HG03520 (cell line): ENCODE data around the gene ARTN.

Experiments
- ATAC-seq: cut with Tn5 transposase; IDR thresholded peaks from one replicate; pipeline ENCODE4 v1.9.1; 2021; ENCODE audit warnings: mild to moderate bottlenecking, moderate library complexity; ENCODE audit not compliant: unreplicated experiment

The ARTN gene

DNA sequence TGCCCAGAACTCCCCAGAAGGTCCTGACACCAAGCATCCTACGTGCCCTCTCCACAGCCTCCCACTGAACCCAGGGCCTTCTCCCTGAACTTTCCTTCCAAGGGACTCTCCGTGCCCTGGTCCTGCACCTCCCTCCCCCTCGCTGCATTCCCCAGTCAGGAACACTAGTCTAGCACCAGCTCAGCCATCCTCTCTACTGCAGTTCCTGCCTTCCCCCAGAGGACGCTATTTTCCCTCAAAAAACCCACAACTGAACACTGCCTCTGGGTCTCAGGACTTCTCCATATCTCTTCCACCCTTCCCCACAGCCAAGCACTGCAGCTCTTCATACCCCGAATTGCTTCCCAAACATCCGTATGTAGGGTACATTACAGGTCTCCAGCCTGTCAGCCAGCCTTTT, 12.6 kb upstream of the ARTN start:
- no peak for ATAC-seq

DNA sequence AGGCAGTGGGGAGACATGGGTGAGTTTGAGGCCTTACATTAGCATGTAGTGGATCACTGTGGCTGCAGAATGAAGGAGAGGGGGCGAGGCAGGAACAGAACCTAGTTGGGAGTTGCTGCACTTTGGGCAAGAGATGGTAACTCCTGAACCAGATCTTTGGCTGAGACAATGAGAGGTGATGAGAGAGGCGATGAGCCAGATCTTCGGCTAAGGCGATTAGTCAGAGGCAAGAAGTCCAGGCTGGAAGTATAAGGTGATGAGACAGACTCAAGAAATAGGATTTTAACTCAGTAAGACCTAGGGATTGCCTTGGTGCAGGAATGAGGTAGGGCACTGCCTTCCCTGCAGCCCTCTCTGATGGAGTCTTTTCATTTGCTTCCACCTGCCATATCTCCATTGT, 9.1 kb upstream of the ARTN start:
- ATAC-seq: no peak

DNA sequence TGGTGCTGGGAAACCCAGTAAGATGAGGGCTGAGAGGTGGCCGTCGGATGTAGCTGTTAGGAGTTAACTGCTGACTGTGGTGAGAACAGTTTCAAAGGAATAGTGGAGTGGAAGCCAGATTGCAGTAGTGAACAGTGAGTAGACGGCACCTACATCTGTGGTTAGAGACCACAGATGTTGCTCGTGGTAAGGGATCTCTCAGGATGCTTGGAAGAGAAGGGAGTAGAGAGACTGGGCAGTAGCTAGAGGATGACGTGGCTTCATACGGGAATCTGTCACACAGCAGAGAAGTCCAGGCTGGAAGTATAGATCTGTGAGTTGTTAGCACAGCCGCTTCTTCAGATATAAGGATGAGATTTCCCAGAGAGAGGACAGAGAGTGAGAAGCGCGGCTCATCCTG, 7.8 kb upstream of the ARTN start:
- no peak for ATAC-seq

DNA sequence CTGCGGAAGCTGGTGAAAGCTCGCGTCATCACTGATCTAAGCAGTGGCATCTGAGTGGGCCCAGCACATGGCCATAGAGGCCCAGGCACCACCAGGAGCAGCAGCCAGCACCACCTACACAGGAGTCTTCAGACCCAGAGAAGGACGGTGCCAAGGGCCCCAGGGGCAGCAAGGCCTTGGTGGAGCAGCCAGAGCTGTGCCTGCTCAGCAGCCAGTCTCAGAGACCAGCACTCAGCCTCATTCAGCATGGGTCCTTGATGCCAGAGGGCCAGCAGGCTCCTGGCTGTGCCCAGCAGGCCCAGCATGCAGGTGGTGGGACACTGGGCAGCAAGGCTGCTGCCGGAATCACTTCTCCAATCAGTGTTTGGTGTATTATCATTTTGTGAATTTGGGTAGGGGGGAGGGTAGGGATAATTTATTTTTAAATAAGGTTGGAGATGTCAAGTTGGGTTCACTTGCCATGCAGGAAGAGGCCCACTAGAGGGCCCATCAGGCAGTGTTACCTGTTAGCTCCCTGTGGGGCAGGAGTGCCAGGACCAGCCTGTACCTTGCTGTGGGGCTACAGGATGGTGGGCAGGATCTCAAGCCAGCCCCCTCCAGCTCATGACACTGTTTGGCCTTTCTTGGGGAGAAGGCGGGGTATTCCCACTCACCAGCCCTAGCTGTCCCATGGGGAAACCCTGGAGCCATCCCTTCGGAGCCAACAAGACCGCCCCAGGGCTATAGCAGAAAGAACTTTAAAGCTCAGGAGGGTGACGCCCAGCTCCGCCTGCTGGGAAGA, 3.2 kb upstream of the ARTN start:
- ATAC-seq: no peak

DNA sequence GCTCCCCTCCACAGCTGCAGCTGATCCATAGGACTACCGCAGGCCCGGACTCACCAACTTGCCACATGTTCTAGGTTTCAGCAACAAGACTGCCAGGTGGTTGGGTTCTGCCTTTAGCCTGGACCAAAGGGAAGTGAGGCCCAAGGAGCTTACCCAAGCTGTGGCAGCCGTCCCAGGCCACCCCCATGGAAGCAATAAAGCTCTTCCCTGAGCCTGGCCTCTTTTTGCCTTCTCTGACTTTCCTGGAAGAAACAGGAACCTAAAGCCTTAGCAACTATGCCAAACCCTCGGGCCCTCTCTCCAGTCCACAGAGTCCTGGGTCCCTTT, 2.7 kb upstream of the ARTN start:
- no peak for ATAC-seq

DNA sequence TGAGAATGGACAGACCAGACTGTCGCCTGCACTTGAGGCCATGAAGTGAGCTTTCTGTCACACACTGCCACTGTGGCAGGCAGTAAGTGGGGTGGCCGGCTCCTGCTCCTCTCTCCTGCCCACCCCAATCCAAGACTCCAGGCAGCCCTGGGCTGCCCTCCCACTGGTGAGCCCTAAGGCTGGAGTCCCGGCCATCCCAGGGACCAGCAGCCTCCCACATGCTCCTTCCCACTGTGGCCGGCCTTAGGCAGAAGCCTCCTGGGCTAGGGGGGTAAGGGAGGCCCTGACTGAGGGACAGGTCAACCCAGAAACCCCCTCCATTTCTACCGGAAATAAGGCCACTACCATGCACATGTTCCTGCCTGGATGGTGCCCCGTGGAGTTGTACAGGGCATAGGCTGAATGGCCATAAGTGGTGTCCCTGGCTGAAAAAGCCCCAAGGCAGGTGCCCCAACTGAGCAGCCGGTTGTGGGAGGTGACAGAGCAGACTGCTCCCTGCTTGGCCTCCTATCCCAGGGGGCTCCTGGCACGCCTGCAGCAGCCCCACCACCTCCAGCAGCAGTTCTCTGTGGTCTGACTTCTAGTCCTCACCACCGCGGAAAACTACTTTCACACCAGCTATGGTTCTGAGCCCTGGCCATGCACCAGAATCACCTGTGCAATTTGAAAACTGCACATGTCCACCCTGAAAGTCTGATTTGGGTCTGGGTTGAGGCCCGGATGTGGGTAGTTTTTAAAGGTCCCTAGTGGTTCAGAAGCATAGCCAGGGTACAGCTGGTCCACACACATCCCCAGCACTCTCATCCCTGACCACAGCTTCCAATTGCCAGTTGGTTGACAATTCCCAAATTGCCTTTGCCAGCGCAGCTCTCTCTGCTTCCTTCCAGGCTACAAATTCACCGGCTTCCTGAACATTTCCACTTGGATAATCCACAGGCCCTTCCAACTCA, 1.6 kb upstream of the ARTN start:
- ATAC-seq: no peak

DNA sequence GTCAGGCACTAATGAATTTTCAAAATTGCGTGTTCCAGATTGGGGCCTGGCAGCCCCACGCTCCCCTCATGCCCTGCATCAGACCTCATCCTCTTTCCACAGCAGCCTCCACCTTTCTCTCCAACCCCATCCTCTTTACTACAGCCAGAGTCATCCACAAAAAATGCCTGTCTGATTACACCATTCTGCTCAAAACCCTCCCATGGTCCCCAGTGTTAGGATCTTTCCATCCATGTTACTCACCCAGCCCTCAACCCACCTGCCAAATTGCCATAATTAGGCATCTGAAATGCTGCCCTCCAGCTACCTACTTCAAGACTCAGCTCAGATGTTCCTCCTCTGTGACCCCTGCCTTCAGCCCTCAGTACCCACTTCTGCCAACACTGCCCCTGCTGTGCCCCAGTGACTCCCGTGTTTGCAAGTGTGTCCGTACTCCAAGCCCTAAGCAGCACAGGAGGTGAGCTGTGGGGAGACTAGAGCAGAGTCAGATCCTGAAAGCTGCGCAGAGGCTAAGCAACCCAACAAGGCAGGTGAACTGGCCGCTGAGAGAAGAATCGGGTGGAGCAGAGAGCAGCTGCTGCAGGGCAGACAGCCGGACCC, 715 bp upstream of the ARTN start:
- no peak for ATAC-seq

DNA sequence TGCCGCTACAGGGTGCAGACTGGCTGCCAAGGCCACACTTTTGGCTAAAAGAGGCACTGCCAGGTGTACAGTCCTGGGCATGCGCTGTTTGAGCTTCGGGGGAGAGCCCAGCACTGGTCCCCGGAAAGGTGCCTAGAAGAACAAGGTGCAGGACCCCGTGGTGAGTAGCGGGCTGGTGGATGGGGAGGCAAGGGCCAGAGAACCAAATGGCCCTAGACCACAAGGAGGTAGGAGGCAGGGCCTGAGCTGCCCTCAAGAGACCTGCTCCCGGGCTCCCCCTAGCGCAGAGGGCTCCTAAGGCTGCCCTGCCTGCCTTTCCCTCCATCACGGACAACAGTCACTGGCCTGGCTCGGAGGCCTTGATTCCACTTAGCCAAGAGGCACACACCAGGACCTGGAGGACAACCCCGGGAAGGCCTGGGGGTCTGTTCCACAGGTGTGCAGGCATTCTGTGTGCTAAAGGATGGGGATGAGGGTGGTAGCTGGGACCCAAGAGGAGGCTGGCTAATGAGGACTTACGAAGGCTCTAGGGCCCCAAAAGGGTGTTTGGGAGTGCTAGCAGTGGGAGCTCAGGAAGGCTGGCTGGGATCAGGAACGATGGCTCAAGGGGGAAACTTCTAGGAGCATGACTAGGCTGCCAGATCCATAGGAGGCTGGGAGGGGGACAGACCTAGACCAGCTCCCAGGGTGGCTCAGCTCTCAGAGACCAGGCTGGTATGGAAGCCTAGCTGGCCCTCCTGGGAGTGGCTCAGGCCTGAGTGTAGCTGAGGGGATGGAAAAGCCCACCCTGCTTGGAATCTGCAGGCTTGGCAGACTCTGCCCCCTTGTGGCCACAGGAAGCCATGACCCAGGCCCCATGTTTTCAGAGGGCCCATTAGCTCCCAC, 742 bp downstream of the ARTN start:
- ATAC-seq: no peak

DNA sequence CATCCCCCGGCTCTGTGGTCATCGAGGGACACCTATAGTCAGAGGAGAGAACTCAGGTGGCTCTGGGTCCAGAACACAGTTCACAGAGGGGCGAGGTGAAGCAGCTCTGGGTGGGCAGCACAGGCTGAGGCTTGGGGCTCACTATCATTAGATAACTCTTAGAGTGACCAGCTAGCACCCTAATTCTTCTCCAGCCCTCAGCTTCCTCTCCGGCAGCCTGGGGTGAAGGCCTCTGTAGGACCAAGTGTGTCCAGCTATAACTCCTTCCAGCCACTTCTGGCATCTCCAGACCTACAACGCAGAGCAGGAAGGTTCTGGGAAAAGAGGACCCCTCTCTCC, 1.4 kb downstream of the ARTN start:
- ATAC-seq: no peak

DNA sequence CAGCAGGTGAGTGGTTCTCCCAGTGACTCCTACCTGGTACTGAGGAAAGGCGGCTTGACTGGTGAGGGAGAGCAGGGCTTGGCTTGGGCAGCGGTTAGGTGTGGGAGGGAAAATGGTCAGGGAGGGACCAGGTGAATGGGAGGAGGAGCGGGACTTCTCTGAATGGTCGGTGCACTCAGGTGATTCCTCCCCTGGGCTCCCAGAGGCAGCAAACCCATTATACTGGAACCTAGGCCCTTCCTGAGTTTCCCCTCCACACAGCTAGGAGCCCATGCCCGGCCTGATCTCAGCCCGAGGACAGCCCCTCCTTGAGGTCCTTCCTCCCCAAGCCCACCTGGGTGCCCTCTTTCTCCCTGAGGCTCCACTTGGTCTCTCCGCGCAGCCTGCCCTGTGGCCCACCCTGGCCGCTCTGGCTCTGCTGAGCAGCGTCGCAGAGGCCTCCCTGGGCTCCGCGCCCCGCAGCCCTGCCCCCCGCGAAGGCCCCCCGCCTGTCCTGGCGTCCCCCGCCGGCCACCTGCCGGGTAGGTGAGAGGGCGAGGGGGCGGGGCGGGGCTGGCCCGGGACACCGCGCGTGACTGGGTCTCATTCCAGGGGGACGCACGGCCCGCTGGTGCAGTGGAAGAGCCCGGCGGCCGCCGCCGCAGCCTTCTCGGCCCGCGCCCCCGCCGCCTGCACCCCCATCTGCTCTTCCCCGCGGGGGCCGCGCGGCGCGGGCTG, 2.3 kb downstream of the ARTN start:
- no peak for ATAC-seq

DNA sequence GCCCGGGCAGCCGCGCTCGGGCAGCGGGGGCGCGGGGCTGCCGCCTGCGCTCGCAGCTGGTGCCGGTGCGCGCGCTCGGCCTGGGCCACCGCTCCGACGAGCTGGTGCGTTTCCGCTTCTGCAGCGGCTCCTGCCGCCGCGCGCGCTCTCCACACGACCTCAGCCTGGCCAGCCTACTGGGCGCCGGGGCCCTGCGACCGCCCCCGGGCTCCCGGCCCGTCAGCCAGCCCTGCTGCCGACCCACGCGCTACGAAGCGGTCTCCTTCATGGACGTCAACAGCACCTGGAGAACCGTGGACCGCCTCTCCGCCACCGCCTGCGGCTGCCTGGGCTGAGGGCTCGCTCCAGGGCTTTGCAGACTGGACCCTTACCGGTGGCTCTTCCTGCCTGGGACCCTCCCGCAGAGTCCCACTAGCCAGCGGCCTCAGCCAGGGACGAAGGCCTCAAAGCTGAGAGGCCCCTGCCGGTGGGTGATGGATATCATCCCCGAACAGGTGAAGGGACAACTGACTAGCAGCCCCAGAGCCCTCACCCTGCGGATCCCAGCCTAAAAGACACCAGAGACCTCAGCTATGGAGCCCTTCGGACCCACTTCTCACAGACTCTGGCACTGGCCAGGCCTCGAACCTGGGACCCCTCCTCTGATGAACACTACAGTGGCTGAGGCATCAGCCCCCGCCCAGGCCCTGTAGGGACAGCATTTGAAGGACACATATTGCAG, 3.0 kb downstream of the ARTN start:
- no peak for ATAC-seq

DNA sequence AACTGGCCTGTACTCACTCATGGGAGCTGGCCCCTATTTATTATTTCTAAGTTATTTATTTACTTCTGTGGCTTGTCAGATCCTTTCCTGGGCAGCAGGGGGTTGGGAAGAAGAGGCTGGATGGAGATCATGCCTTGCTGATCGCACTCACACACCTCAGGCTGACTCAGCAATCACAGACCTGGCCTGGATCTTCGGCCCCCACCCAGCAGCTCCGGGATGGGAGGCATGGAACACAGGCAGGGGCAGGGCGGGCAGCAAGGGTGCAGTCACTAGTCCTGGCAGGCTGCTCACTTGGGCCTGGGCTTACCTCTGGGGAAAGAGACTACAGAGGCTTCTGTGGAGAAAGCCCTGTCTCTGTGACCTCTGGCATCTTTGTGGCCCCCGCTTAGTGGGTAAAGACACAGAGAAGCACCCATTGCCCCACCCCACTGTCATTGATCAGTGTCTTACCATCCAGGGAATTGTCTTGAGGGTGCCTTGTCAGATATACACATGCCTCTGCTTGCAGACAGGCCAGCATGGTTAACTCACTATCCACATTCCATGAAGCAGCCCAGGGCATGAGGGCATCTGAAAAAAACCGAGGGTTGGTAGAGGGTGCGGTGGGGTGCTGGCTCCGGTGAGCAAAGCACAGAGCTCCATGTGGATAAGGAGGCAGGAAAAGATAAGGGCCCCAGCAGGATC, 3.7 kb downstream of the ARTN start:
- ATAC-seq: no peak

DNA sequence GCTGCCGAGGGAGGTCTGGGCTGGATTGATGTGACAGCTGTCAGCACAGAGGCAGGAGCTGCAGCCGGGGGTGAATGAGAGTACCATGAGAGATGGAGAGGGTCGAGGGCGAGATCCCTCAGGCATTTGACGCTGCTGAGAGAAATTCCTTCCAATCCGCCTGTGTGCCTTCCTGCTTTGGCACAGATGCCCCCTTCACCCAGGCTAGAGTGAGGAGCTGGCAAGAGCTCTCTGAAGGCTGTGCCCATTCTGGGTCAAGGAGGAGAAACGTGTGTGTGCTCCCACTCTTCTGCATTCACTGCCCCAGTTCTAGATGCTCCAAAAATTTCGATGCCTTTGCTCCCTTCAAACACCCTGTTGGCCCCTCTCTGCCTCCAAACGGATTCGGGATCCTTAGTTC, 4.8 kb downstream of the ARTN start:
- no peak for ATAC-seq

DNA sequence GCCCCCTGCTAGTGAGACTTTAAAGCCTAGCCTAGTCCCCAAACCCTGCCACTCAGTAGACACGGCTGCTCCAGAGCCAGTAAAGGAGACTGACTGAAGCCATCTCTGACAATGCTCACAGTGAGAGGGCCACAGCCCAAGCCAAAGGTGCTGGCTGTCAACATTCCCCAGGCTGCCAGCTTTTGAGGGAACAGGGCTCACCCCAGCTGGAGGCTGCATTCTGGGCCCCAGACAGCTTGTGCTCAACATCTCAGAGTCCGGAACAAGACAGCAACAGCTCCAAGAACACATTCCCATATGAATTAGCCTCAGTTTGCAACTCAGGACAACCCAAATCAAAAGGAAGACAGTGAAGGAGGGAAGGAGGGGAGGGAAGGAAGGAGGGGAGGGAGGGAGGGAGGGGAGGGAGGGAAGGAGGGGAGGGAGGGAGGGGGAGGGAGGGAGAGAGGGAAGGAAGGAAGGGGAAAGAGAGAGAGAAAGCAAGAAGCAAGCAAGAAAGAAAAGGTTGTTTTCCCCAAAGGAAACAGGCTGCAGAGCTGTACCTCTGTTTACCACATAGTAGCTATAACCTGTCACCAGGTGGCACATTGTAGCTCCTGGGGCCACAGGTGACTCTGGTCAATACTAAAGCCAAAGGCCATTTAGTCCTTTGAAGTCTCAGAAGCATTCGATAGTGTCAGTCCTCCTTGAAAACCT, 5.4 kb downstream of the ARTN start:
- no peak for ATAC-seq

DNA sequence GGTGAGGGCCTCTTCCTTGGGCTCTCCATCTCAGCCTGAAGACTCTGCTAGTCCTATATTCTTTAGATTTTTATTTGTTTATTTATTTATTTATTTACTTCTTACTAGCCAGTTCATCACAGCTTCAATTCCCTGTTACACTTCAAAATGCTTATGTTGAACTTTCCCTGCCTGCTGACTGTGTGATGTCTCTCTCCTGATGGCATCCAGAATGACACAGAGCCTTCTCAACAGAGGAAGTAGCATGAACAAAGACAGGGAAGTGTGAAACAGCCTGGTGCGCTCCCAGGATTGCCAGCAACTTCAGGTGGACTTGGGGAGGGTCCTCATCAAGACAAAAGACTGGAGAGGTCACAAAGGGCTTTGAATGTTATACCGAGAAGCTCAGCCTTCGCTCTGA, 8.8 kb downstream of the ARTN start:
- no peak for ATAC-seq

DNA sequence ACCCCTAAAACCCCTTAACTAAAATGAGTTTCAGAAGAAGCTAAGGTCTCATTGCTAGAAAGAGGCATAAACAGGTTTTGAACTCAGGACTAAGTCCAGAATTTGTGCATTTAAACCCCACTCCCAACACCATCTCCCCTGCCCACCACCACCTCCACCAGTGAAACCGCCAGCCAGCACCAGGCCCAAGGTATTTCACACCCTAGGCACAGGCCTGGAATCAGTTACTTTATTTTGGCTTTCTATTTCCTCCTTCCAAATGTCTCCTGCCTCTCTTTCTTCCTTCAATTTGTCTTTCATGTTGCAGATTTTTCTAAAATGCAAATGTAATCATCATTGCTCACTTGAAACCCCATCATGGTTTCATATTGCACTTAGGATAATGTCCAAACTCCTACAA, 11.3 kb downstream of the ARTN start:
- no peak for ATAC-seq

DNA sequence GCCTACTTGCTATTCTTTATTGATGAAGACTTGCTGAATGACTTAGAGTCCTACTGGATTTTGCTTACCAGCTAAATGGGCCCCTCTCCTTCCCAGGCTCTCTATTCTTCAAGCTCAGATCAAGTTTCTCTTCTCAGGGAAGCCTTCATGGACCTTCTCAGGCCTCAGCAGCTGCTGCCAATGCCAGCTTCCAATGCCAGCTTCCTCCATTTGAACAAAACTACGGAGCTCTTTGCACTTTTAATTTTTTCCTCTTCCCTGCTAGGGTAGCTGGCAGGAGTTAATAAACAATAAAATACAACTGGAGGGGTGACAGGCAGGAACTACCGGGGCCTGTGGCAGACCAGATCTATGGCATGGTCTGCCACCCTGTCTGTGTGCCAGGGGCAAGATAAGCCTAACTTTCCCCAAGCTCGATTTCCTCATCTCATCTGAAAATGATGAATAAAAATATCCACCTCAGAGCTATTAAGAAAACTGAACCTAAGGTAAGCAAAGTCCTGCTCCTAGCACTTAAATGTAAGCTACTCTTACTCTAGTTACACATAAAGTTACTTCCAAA, 12.2 kb downstream of the ARTN start:
- ATAC-seq: no peak
